NCI-H446 treated with DMSO at 0.1 percent for 48 hours (cell line): ENCODE results near the gene RIC8B.
"Not testable (repeated sequence)": the region's sequence is repeated elsewhere in the genome, so short reads cannot be mapped to it uniquely, and the experiment has no call there.

ENCODE experiments used
- DNase-seq: peaks from one replicate; lab custom pipeline; 2025; lab: John Stamatoyannopoulos, UW

The RIC8B gene

GRCh38 chr12:106903241-106903945 is 128.9 kb downstream of the RIC8B start:
- no peak for DNase-seq

GRCh38 chr12:106906715-106907114 is 132.2 kb downstream of the RIC8B start:
- no peak for DNase-seq

- no peak for DNase-seq
Observed at GRCh38 chr12:106907411-106907810, 132.9 kb downstream of the RIC8B start.

GRCh38 chr12:106907846-106908245 is 133.4 kb downstream of the RIC8B start:
- DNase-seq = no peak

GRCh38 chr12:106908561-106908960 is 134.1 kb downstream of the RIC8B start:
- no peak for DNase-seq

GRCh38 chr12:106910202-106910601 is 135.7 kb downstream of the RIC8B start:
- no peak for DNase-seq

- no peak for DNase-seq
Observed at GRCh38 chr12:106911581-106911980, 137.1 kb downstream of the RIC8B start.

- no peak for DNase-seq
Observed at GRCh38 chr12:106913456-106913855, 139.0 kb downstream of the RIC8B start.

- DNase-seq = no peak
Observed at GRCh38 chr12:106914796-106915634, 140.5 kb downstream of the RIC8B start.

GRCh38 chr12:106915635-106916026 is 141.1 kb downstream of the RIC8B start:
- no peak for DNase-seq

- no peak for DNase-seq
Observed at GRCh38 chr12:106917503-106917902, 143.0 kb downstream of the RIC8B start.

- peak; percentile 16 for DNase-seq
Observed at GRCh38 chr12:106918746-106919145, 144.3 kb downstream of the RIC8B start.

GRCh38 chr12:106919910-106920544 is 145.5 kb downstream of the RIC8B start:
- no peak for DNase-seq

GRCh38 chr12:106921976-106922375 is 147.5 kb downstream of the RIC8B start:
- DNase-seq = not testable (repeated sequence)

GRCh38 chr12:106923594-106923993 is 149.1 kb downstream of the RIC8B start:
- not testable (repeated sequence) for DNase-seq

GRCh38 chr12:106924268-106924861 is 149.9 kb downstream of the RIC8B start:
- no peak for DNase-seq

GRCh38 chr12:106926657-106927056 is 152.2 kb downstream of the RIC8B start:
- no peak for DNase-seq

GRCh38 chr12:106934277-106934676 is 159.8 kb downstream of the RIC8B start:
- no peak for DNase-seq
